IMR-90 (cell line): ENCODE results near the gene MECP2. TPM values are rescaled to one million over a fixed set of nuclear protein-coding genes. Genes with fewer than 3 reads are reported as not detected.

Experiments used
- ATAC-seq: fragments of 200-7000 bp; cut with Tn5 transposase; 2 replicates; pipeline ENCODE4 v1.9.1; 2020; ENCODE audit warnings: low read depth, mild to moderate bottlenecking, moderate library complexity
- BruUV-seq: library from RNA; stranded (reverse); fragments of 400-500 nt; replicated peaks from 2 replicates; lab custom pipeline; 2021; lab: Mats Ljungman, UMichigan
- CTCF ChIA-PET: fragments of 300-600 bp; formaldehyde crosslinking; extraction: SDS; loops from one replicate; lab custom pipeline; 2021; ENCODE audit warnings: antibody characterized with exemption; lab: Yijun Ruan, JAX
- POLR2A ChIA-PET: fragments of 300-600 bp; sonication (Branson Sonifier 250); formaldehyde crosslinking; loops from one replicate; lab custom pipeline; 2022; ENCODE audit warnings: antibody characterized with exemption; ENCODE audit not compliant: unreplicated experiment; lab: Charles Lee
- DNase-seq: peaks from one replicate; pipeline ENCODE4 v3.0.0; 2013
- H2AFZ ChIP-seq: replicated peaks from 2 replicates; pipeline ENCODE3; 2013; ENCODE audit warnings: low read length, mild to moderate bottlenecking; ENCODE audit not compliant: poor library complexity
- H2AK5ac ChIP-seq: 2 replicates; pipeline ENCODE4 v1.6.1; 2013; ENCODE audit warnings: low read depth, low read length, inconsistent platforms
- H2AK9ac ChIP-seq: replicated peaks from 2 replicates; pipeline ENCODE3; 2013; ENCODE audit warnings: mild to moderate bottlenecking, low read depth, low read length, moderate library complexity; ENCODE audit not compliant: poor library complexity
- H2BK120ac ChIP-seq: 2 replicates; pipeline ENCODE4 v1.6.1; 2013; ENCODE audit warnings: low read depth, low read length, inconsistent platforms
- H2BK15ac ChIP-seq: 3 replicates; pipeline ENCODE4 v1.6.1; 2013; ENCODE audit warnings: low read depth, low read length, inconsistent platforms
- H2BK20ac ChIP-seq: 2 replicates; pipeline ENCODE4 v1.6.1; 2013; ENCODE audit warnings: low read depth, mild to moderate bottlenecking, inconsistent platforms, low read length, moderate library complexity
- H2BK5ac ChIP-seq: 2 replicates; pipeline ENCODE4 v1.6.1; 2013; ENCODE audit warnings: mild to moderate bottlenecking, low read depth, low read length, inconsistent platforms; ENCODE audit not compliant: poor library complexity, severe bottlenecking
- H3K14ac ChIP-seq: replicated peaks from 2 replicates; pipeline ENCODE4 v1.6.1; 2013; ENCODE audit warnings: low read depth, low read length, inconsistent platforms
- H3K18ac ChIP-seq: 2 replicates; pipeline ENCODE4 v1.6.1; 2013; ENCODE audit warnings: low read depth, low read length, control low read depth
- H3K23ac ChIP-seq: 2 replicates; pipeline ENCODE4 v1.6.1; 2013; ENCODE audit warnings: low read depth, low read length, inconsistent platforms
- H3K27ac ChIP-seq: 2 replicates; pipeline ENCODE4 v1.5.1; 2013; ENCODE audit warnings: mild to moderate bottlenecking, control low read depth, low read length; ENCODE audit not compliant: insufficient read depth
- H3K27me3 ChIP-seq: 2 replicates; pipeline ENCODE4 v1.6.1; 2013; ENCODE audit warnings: low read length; ENCODE audit not compliant: control insufficient read depth, insufficient read depth
- H3K36me3 ChIP-seq: 2 replicates; pipeline ENCODE4 v1.6.1; 2013; ENCODE audit warnings: low read length, mixed read lengths; ENCODE audit not compliant: control insufficient read depth, insufficient read depth
- H3K4ac ChIP-seq: 2 replicates; pipeline ENCODE4 v1.6.1; 2013; ENCODE audit warnings: low read depth, low read length, inconsistent platforms
- H3K4me1 ChIP-seq: 2 replicates; pipeline ENCODE4 v1.6.1; 2013; ENCODE audit warnings: low read length, mixed read lengths; ENCODE audit not compliant: control insufficient read depth, insufficient read depth
- H3K4me2 ChIP-seq: 2 replicates; pipeline ENCODE4 v1.6.1; 2013; ENCODE audit warnings: low read depth, mild to moderate bottlenecking, control low read depth, low read length, moderate library complexity
- H3K4me3 ChIP-seq: 2 replicates; pipeline ENCODE4 v1.5.1; 2013; ENCODE audit warnings: low read depth, mild to moderate bottlenecking, control low read depth, low read length, moderate library complexity; ENCODE audit not compliant: insufficient read depth
- H3K56ac ChIP-seq: 2 replicates; pipeline ENCODE4 v1.6.1; 2013; ENCODE audit warnings: low read length, inconsistent platforms; ENCODE audit not compliant: insufficient read depth; ENCODE audit errors: extremely low read depth
- H3K79me1 ChIP-seq, 2 experiments: 2 replicates each; pipeline ENCODE4 v1.6.1; 2013; ENCODE audit warnings: low read length in 2 of 2, inconsistent platforms in 1 of 2, low read depth in 1 of 2
- H3K9ac ChIP-seq: 2 replicates; pipeline ENCODE4 v1.6.1; 2013; ENCODE audit warnings: low read depth, low read length, control low read depth
- H3K9me1 ChIP-seq: 2 replicates; pipeline ENCODE4 v1.6.1; 2013; ENCODE audit warnings: low read length, inconsistent platforms; ENCODE audit not compliant: insufficient read depth
- H3K9me3 ChIP-seq: 2 replicates; pipeline ENCODE4 v1.6.1; 2013; ENCODE audit warnings: low read length; ENCODE audit not compliant: control insufficient read depth, insufficient read depth
- H4K20me1 ChIP-seq: 2 replicates; pipeline ENCODE4 v1.6.1; 2013; ENCODE audit warnings: low read length, inconsistent platforms; ENCODE audit not compliant: insufficient read depth
- H4K5ac ChIP-seq: 2 replicates; pipeline ENCODE4 v1.6.1; 2013; ENCODE audit warnings: mild to moderate bottlenecking, low read depth, low read length, control low read depth
- H4K8ac ChIP-seq, 2 experiments: 2 replicates each; pipeline ENCODE4 v1.6.1; 2013; ENCODE audit warnings: low read depth in 2 of 2, low read length in 2 of 2, control low read depth in 1 of 2, inconsistent platforms in 1 of 2
- H4K91ac ChIP-seq: 2 replicates; pipeline ENCODE4 v1.6.1; 2013; ENCODE audit warnings: low read depth, low read length, inconsistent platforms; ENCODE audit not compliant: insufficient read depth
- ELK1 ChIP-seq: fragments of 150-350 bp; IDR thresholded peaks from 2 replicates; pipeline ENCODE4 v1.6.1; 2016; ENCODE audit warnings: low read depth, mild to moderate bottlenecking, low read length, moderate library complexity, borderline replicate concordance
- FOS ChIP-seq: fragments of 150-350 bp; IDR thresholded peaks from 2 replicates; pipeline ENCODE4 v1.6.1; 2016; ENCODE audit warnings: low read depth, low read length
- MXI1 ChIP-seq: IDR thresholded peaks from 2 replicates; pipeline ENCODE4 v1.6.1; 2012; ENCODE audit warnings: low read depth, mild to moderate bottlenecking, low read length, moderate library complexity, borderline replicate concordance
- RCOR1 ChIP-seq: IDR thresholded peaks from 2 replicates; pipeline ENCODE4 v1.6.1; 2012; ENCODE audit warnings: mild to moderate bottlenecking, low read length, improper control_type of control experiment; ENCODE audit not compliant: insufficient replicate concordance
- RFX5 ChIP-seq: IDR thresholded peaks from 2 replicates; pipeline ENCODE4 v1.8.0; 2012; ENCODE audit warnings: low read depth, mild to moderate bottlenecking, low read length, moderate library complexity
- WGBS, 2 experiments: methylation state at CpG; one replicate each; pipeline versions ENCODE4 v1.1.5 to v1.1.7; 2013; ENCODE audit warnings: missing lambda C conversion rate in 2 of 2; ENCODE audit not compliant: insufficient read length in 1 of 2; ENCODE audit errors: extremely low coverage in 2 of 2; 5-methylcytosine and 5-hydroxymethylcytosine counted together
- dilution Hi-C: fragments of 300-500 bp; cut with HindIII; formaldehyde crosslinking; loops from one replicate; pipeline ENCODE4 v1.14.3; 2018; ENCODE audit warnings: low sequenced_read_pairs; ENCODE audit not compliant: unreplicated experiment
- in situ Hi-C: fragments of 300-500 bp; cut with MboI; formaldehyde crosslinking; loops from 3 replicates; pipeline ENCODE4 v1.14.3; 2019; ENCODE audit warnings: low sequenced_read_pairs, inconsistent platforms, mixed read lengths
- intact Hi-C: fragments of 100-400 bp; cut with micrococcal nuclease; formaldehyde crosslinking; loops from 2 replicates; pipeline ENCODE4 v1.10.0; 2022
- polyA plus RNA-seq, 3 experiments: library from polyadenylated mRNA; depleted of rRNA; stranded (reverse); fragments of >200 nt; gene quantifications; 2 replicates each; pipeline ENCODE4 v1.2.3, GENCODE V29; 2012; ENCODE audit warnings: low replicate concordance in 1 of 3
- total RNA-seq: library from RNA; depleted of rRNA; stranded (reverse); fragments of >200 nt; gene quantifications from 2 replicates; pipeline ENCODE4 v1.2.3, GENCODE V29; 2012

Gene MECP2
- total and polyA plus RNA-seq, 2 of the 4 experiments (the other 2 are of a cell fraction) = 8.4 to 10.1 TPM

- peak overlapping the region; percentile 34; the same call in 1 of the 2 replicates for H3K4me2 ChIP-seq
- peak overlapping the region; percentile 8; the same call in 1 of the 2 replicates for H2BK20ac ChIP-seq
- ChIA-PET CTCF (interaction anchor here (1.3 to 1.7 kb wide), 2 partner anchors 11 to 21 kb away, joined by 3 to 4 read pairs; no protein-coding TSS in a partner anchor), POLR2A (no interaction called here)
- peak overlapping the region; percentile 57; the same call in 1 of the 2 replicates for H3K4ac ChIP-seq
- H3K4me3 ChIP-seq = no peak overlapping the region
- DNase-seq (peak; percentile 17), ATAC-seq (no peak)
- H3K36me3 ChIP-seq = peaks cover 1% of the 10 kb centered on the region; the same call in 1 of the 2 replicates
- no TSS peak for BruUV-seq
- intact Hi-C loops = loop anchor here (2.0 to 5.0 kb wide), 2 partner anchors 50 to 76 kb away; partner anchors contain the start of genes HCFC1 and MECP2
- H2AK5ac ChIP-seq = 0 out of 2 replicates have a peak overlapping the region, but pooled peaks have one; percentile 51
- H3K23ac ChIP-seq = peak overlapping the region; percentile 6; the same call in 1 of the 2 replicates
- H4K8ac ChIP-seq = no peak overlapping the region
- H2AK9ac ChIP-seq = no peak overlapping the region
- H2BK120ac ChIP-seq = no peak overlapping the region
- H3K27me3 ChIP-seq = no peaks in the 10 kb centered on the region
- H3K9ac ChIP-seq = no peak overlapping the region
- in situ Hi-C loops = no loop called here
- peaks cover 3 to 62% of the 10 kb centered on the region in 2 experiments; a peak in 3 of 4 replicates for H3K79me1 ChIP-seq
- H3K14ac ChIP-seq = peak overlapping the region; percentile 23; the same call in 1 of the 2 replicates
- no peak overlapping the region for H2AFZ ChIP-seq
- no peak overlapping the region for H2BK15ac ChIP-seq
- H4K20me1 ChIP-seq = peaks cover 51% of the 10 kb centered on the region
- no peak overlapping the region for H4K5ac ChIP-seq
- H2BK5ac ChIP-seq = no peak overlapping the region
- WGBS, 2 experiments = 44% methylated on average over 2 of the region's 4 CpGs; no CpG with 5 or more reads in 1 of the 2 experiments
- H3K18ac ChIP-seq = no peak overlapping the region; the same call in 1 of the 2 replicates
- no peak for TF ChIP-seq ELK1
- no peak for TF ChIP-seq FOS
- no peak for TF ChIP-seq RFX5
- TF ChIP-seq MXI1 = no peak
- TF ChIP-seq RCOR1 = no peak
- no peak overlapping the region for H4K91ac ChIP-seq
- H3K4me1 ChIP-seq = peaks cover 14% of the 10 kb centered on the region
- H3K9me1 ChIP-seq = peaks cover 7% of the 10 kb centered on the region
- no peaks in the 10 kb centered on the region for H3K9me3 ChIP-seq
- H3K27ac ChIP-seq = peak overlapping the region; percentile 73; the same call in 1 of the 2 replicates
- H3K56ac ChIP-seq = no peak overlapping the region
- dilution Hi-C loops = no loop called here
Measured at GRCh38 chrX:154046940-154047610, 50.4 kb downstream of the MECP2 start.
